Thyroid gland (tissue), 4 donors: ENCODE measurements around the gene HSD17B11.

ENCODE experiments used
- POLR2A ChIP-seq, 2 donors: fragments of 450-650 bp; IDR thresholded peaks; one replicate each; pipeline ENCODE4 v1.6.1; 2017; ENCODE audit warnings: antibody characterized with exemption in 2 of 2, mild to moderate bottlenecking in 2 of 2, moderate library complexity in 1 of 2
- TF ChIP-seq, protein P1 (sequence below), 6 experiments: fragments of 200-600 bp in 3 of 6; fragments of 450-650 bp in 3 of 6; sonication (generic) in 3 of 6; IDR thresholded peaks; one replicate each; pipeline ENCODE4 v1.5.1; 2016 to 2019; ENCODE audit warnings: antibody characterized with exemption in 6 of 6, mild to moderate bottlenecking in 2 of 6, inconsistent platforms in 1 of 6, moderate library complexity in 1 of 6

DNA sequence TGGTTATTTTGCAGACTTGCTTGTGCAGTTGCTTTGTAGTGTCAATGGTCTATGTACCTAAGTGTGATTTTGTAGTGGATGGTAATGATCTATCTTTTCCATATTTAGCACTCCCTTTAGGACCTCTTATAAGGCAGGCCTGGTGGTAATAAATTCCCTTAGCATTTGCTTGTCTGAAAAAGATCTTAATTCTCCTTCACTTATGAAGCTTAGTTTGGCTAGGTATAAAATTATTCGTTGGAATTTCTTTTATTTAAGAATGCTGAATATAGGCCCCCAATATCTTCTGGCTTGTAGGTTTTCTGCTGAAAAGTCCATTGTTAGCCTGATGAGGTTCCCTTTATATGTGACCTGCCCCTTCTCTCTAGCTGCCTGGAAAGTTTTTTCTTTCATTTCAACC, 57.7 kb downstream of the HSD17B11 start:
- TF ChIP-seq, protein P1, sequence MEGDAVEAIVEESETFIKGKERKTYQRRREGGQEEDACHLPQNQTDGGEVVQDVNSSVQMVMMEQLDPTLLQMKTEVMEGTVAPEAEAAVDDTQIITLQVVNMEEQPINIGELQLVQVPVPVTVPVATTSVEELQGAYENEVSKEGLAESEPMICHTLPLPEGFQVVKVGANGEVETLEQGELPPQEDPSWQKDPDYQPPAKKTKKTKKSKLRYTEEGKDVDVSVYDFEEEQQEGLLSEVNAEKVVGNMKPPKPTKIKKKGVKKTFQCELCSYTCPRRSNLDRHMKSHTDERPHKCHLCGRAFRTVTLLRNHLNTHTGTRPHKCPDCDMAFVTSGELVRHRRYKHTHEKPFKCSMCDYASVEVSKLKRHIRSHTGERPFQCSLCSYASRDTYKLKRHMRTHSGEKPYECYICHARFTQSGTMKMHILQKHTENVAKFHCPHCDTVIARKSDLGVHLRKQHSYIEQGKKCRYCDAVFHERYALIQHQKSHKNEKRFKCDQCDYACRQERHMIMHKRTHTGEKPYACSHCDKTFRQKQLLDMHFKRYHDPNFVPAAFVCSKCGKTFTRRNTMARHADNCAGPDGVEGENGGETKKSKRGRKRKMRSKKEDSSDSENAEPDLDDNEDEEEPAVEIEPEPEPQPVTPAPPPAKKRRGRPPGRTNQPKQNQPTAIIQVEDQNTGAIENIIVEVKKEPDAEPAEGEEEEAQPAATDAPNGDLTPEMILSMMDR (IDR thresholded peaks at IDR 0.05), result no peak
- no peak for TF ChIP-seq POLR2A (IDR thresholded peaks at IDR 0.05)
